Smooth muscle cell (in vitro differentiated cells): ENCODE measurements around the gene LHFPL6. TPM values are rescaled to one million over a fixed set of nuclear protein-coding genes. Genes with fewer than 3 reads are reported as not detected.

Source experiments
- DNase-seq: peaks from one replicate; lab custom pipeline; 2025; ENCODE audit not compliant: unreplicated experiment; lab: John Stamatoyannopoulos, UW
- H2AFZ ChIP-seq: fragments of 200-600 bp; sonication (generic); 2 replicates; pipeline ENCODE4 v1.6.0; 2016; ENCODE audit warnings: antibody characterized with exemption, low read depth, mild to moderate bottlenecking
- H3F3A ChIP-seq: fragments of 200-600 bp; sonication (generic); 2 replicates; pipeline ENCODE4 v1.6.0; 2017; ENCODE audit warnings: antibody characterized with exemption, low read depth
- H3K27ac ChIP-seq: fragments of 200-600 bp; sonication (generic); 2 replicates; pipeline ENCODE4 v1.5.1; 2016; ENCODE audit warnings: low read depth, mild to moderate bottlenecking
- H3K27me3 ChIP-seq: fragments of 200-600 bp; sonication (generic); 2 replicates; pipeline ENCODE4 v1.6.1; 2016; ENCODE audit warnings: low read depth, mild to moderate bottlenecking
- H3K36me3 ChIP-seq: fragments of 200-600 bp; sonication (generic); 2 replicates; pipeline ENCODE4 v1.5.1; 2016; ENCODE audit warnings: low read depth
- H3K4me1 ChIP-seq: fragments of 200-600 bp; sonication (generic); 2 replicates; pipeline ENCODE4 v1.5.1; 2016; ENCODE audit warnings: low read depth
- H3K4me2 ChIP-seq: fragments of 200-600 bp; sonication (generic); 2 replicates; pipeline ENCODE4 v1.6.0; 2016; ENCODE audit warnings: mild to moderate bottlenecking
- H3K4me3 ChIP-seq: fragments of 200-600 bp; sonication (generic); 2 replicates; pipeline ENCODE4 v1.5.1; 2016; ENCODE audit warnings: mild to moderate bottlenecking
- H3K79me2 ChIP-seq: fragments of 200-600 bp; sonication (generic); 2 replicates; pipeline ENCODE4 v1.6.0; 2016; ENCODE audit warnings: low read depth, mild to moderate bottlenecking
- H3K9ac ChIP-seq: fragments of 200-600 bp; sonication (generic); 2 replicates; pipeline ENCODE4 v1.6.0; 2016; ENCODE audit warnings: low read depth
- H3K9me3 ChIP-seq: fragments of 200-600 bp; sonication (generic); replicated peaks from 2 replicates; pipeline ENCODE4 v1.5.1; 2016; ENCODE audit warnings: low read depth
- H4K20me1 ChIP-seq: fragments of 200-600 bp; sonication (generic); 2 replicates; pipeline ENCODE4 v1.6.0; 2016; ENCODE audit warnings: low read depth
- CTCF ChIP-seq: fragments of 200-600 bp; sonication (generic); IDR thresholded peaks from 2 replicates; pipeline ENCODE4 v1.5.1; 2017; ENCODE audit warnings: borderline replicate concordance, mild to moderate bottlenecking, antibody characterized with exemption; ENCODE audit not compliant: insufficient read depth, poor library complexity, severe bottlenecking
- WGBS: methylation state at CpG from one replicate; pipeline ENCODE4 v1.1.7; 2016; ENCODE audit warnings: low lambda C conversion rate; 5-methylcytosine and 5-hydroxymethylcytosine counted together
- polyA plus RNA-seq: library from polyadenylated mRNA; unstranded; fragments of >200 nt; fragmentation: Nextera tagmentation; extraction: Ambion mirVana; gene quantifications from 2 replicates; pipeline ENCODE4 v1.2.1, GENCODE V29; 2016
- total RNA-seq: library from RNA; depleted of rRNA; stranded (reverse); fragments of >200 nt; gene quantifications from 2 replicates; pipeline ENCODE4 v1.2.3, GENCODE V29; 2014

Gene LHFPL6
- total and polyA plus RNA-seq, 2 experiments from 2014 or later: 24.7 to 43.6 TPM

DNA sequence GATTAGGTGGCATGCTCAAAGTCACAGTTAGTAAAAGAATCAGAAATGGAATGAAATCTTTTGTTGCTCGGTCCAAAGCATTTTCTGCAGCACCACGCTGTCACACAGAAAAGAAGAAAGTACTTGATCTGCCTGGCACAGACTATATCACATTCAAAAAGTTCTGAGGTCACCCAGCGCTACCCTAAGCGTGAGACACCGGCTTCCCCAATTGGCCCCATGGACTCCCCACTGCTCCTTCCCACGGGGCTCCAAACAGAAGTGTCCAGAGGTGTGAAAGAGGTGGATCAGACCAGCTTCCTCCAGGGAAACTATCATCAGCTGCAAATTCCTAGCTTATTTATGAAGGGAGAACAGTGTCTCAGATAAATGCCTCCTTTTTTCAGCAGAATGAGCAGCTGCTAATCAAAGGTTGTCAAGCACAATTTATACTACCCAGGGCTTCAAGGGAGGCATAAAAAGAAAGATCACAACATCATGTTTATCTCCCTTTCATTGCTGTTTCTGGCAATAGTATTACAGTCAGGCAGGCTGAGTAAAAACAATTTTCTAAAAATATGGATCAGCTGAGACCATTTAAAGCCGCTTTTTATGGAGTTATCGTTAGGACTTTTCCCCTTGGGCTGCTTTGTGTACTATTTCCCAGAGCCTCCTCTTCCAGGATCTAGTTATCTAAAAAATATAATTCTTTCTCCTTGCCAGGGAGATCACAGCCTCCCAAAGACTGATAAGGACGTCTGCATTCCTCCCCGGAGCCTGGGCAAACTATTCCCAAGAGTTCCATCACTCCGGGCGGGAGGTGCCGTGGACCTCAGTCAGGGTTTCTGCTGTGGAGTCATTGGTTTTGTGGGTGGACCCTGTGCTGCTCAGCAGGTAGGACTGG lies 208.0 kb downstream of the LHFPL6 start:
- no peaks in the 10 kb centered on the region for H3K27me3 ChIP-seq
- no peak for DNase-seq
- H3K27ac ChIP-seq: no peak overlapping the region
- TF ChIP-seq CTCF: no peak
- WGBS: 29% methylated on average over 13 of the region's 13 CpGs
- no peaks in the 10 kb centered on the region for H3F3A ChIP-seq
- no peak overlapping the region for H3K4me3 ChIP-seq
- H4K20me1 ChIP-seq: no peaks in the 10 kb centered on the region
- H3K79me2 ChIP-seq: peaks cover 2% of the 10 kb centered on the region
- H3K36me3 ChIP-seq: no peaks in the 10 kb centered on the region
- peak overlapping the region; percentile 77 for H3K4me2 ChIP-seq
- H3K9me3 ChIP-seq: no peaks in the 10 kb centered on the region
- H3K9ac ChIP-seq: no peak overlapping the region
- H3K4me1 ChIP-seq: peaks cover 10% of the 10 kb centered on the region
- H2AFZ ChIP-seq: no peak overlapping the region

DNA sequence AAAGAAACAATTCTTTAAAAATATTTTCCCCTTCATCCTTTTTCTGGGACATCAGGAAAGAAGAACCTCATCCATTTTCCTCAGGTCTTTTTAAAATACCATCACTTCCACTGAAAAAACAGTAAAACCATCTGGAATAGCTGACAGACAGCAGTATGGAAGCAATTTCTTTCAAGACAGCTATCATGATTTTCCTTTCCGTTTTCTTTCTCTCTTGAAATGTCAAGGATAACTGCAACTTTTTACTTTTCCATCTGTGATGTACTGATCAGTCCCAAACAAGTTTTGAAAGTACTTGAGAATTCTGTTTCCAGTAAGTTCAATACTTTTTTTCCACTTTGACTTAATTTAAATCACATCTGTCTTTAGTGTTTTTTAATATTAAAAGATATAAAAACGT lies 211.2 kb downstream of the LHFPL6 start:
- Histone ChIP-seq H3K27me3 (no peaks in the 10 kb centered on the region), H2AFZ (no peak overlapping the region), H3F3A (no peaks in the 10 kb centered on the region), H3K4me2 (no peak overlapping the region), H3K9me3 (no peaks in the 10 kb centered on the region), H3K4me3 (no peak overlapping the region), H3K27ac (no peak overlapping the region), H3K9ac (no peak overlapping the region), H3K4me1 (peaks cover 10% of the 10 kb centered on the region), H3K79me2 (peaks cover 2% of the 10 kb centered on the region), H4K20me1 (no peaks in the 10 kb centered on the region), H3K36me3 (no peaks in the 10 kb centered on the region)
- 87% methylated on average over 2 of the region's 2 CpGs for WGBS
- no peak for DNase-seq
- no peak for TF ChIP-seq CTCF

GRCh38 chr13:39389013-39389412 lies 214.0 kb downstream of the LHFPL6 start:
- TF ChIP-seq CTCF: no peak
- H3K27me3 ChIP-seq: no peaks in the 10 kb centered on the region
- peaks cover 20% of the 10 kb centered on the region for H3K4me1 ChIP-seq
- no peaks in the 10 kb centered on the region for H4K20me1 ChIP-seq
- H3K36me3 ChIP-seq: no peaks in the 10 kb centered on the region
- H3K4me2 ChIP-seq: no peak overlapping the region
- no peak overlapping the region for H3K9ac ChIP-seq
- no peaks in the 10 kb centered on the region for H3F3A ChIP-seq
- DNase-seq: no peak
- H3K4me3 ChIP-seq: no peak overlapping the region
- 88% methylated on average over 5 of the region's 5 CpGs for WGBS
- no peak overlapping the region for H2AFZ ChIP-seq
- no peaks in the 10 kb centered on the region for H3K9me3 ChIP-seq
- peaks cover 2% of the 10 kb centered on the region for H3K79me2 ChIP-seq
- H3K27ac ChIP-seq: no peak overlapping the region
